Head of caudate nucleus (tissue), 42 donors: ENCODE measurements around the gene OR56A4.
"Not testable (repeated sequence)": the region's sequence is repeated elsewhere in the genome, so short reads cannot be mapped to it uniquely, and the experiment has no call there.

Source experiments
- DNase-seq, 42 donors: peaks; one replicate each; pipeline versions ENCODE4 v3.0.0 to v3.0.0-alpha.2; 2020 to 2021; ENCODE audit warnings: mixed read lengths in 7 of 42
- intact Hi-C: fragments of 100-400 bp; cut with DNase I; formaldehyde crosslinking; loops from one replicate; pipeline ENCODE4 v1.15.0; 2022

OR56A4 gene

DNA sequence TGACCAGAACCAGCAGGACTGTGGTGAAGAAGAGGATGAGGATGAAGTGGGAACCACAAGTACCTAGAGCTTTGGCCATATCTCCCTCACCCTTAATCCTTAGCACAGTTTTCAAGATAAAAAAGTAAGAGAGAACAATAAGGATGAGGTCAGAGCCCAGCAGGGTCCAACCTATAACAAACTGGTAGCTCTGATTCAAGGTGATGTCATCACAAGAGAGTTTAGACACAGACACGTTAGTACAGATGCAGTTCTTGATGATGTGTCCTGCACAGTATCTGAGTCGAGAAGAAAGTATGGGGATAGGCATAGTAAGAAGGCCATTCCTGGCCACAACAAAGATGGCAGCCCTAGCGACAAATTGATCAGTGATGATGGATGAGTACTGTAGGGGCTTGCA, 39.0 kb downstream of the OR56A4 start:
- intact Hi-C loops: no loop called here
- DNase-seq: no peak

DNA sequence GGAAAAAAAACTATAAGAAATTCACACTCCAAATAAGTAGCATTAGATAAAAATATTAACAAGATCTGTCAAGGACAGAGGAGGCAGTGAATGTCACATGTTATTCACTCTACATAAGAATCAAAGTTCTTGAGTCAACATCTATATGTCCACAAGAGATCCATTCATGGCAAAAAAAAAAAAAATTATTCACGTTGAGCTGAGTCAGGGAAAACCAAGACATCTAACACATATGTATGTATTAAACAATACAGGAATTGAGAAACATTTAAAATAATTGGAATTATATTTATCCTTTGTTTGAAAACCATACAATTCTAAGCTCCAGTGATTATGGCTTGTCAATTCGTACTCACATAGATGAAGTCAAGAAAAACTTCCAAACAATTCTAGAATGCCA, 39.8 kb downstream of the OR56A4 start:
- no peak for DNase-seq
- intact Hi-C loops: no loop called here

DNA sequence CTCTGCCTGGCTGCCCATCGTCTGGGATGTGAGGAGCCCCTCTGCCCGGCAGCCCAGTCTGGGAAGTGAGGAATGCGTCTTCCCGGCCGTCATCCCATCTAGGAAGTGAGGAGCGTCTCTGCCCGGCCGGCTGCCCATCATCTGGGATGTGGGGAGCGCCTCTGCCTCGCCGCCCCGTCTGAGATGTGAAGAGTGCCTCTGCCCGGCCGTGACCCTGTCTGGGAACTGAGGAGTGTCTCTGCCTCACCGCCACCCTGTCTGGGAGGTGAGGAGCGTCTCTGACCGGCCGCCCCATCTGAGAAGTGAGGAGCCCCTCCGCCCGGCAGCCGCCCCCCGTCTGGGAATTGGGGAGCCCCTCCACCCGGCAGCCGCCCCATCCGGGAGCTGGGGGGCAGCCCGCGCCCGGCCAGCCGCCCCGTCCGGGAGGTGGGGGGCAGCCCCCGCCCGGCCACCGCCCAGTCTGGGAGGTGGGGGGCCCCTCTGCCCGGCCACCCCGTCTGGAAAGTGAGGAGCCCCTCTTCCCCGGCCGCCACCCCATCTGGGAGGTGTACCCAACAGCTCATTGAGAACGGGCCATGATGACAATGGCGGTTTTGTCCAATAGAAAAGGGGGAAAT, 45.9 kb downstream of the OR56A4 start:
- DNase-seq, intact Hi-C loops: not testable (repeated sequence)

DNA sequence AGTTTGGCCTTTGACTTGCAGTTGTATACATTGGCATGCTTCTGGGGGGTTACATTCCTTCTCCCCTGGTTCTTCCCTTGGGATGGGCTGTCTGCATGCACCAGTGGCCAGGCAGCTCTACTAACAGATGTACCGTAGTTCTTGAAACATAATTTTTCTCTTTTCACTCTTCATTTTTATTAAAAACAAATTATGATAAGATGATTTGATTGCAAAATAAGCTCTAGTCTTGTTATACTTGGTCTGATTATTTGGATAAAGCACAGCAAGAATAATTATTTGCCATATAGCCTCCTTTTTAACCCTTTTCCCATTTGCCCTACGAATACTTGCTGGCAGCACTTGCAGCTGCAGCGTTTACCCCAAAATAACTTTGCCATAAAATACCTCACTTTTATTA, 51.2 kb downstream of the OR56A4 start:
- no peak for DNase-seq
- intact Hi-C loops: no loop called here
